ENCODE measurements around the gene RBFOX2. TPM values are rescaled to one million over a fixed set of nuclear protein-coding genes. Genes with fewer than 3 reads are reported as not detected.

Gene RBFOX2
- total RNA-seq, 2 donors from 2014 or later = 81.8 to 86.0 TPM

DNA sequence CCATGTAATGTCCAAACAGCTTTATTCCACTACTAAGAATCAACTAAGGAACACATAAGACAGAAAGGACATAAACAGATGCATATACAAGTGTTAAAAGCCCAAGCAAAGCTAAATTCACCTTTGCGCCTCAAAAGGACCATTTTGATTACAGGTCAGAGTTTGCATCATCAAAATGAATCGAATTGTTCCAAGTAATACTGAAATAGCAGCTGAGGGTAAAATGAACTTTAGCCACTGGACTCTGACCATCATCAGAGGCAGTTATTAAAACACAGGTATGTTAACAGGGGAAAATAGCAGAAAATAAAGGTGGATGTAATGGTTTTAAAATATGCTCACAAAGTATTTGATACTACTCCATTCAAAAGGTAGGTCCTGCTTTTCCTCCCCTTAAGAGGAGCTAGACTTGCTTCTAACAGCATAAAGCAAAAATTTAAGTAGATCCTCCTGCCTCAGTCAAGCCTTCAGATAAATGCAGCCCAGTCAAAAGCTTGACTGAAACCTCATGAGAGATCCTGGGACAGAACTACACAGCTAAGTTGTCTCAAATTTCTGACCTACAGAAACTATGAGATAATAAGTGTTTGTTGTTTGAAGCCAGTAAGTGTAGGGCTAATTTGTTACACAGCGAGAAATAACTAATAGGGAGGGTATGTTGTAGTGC is 35.4 kb downstream of the RBFOX2 start:
- no peak overlapping the region for H3K27ac ChIP-seq
- no peak for DNase-seq (ENCODE audit: low spot score)

DNA sequence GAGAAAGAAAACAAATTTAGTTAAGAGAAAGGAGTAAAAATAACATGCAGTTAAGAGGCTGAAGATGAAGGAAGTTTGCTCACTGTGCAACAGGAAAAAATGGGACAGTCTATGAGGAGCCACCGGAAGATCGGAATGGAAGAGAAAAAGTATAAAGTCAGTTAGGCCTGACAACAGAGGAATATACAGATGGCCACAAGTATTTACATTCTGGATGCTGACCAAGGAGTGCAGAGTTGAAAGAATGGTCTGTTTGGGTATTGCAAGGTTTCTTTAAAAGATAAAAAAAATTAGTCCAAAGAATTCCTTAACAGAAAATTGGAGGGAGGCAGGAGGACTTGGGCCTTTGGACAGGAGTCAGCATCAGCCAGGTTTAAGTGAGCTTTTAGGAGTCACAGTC is 37.5 kb downstream of the RBFOX2 start:
- H3K36me3 ChIP-seq = no peaks in the 10 kb centered on the region
- TF ChIP-seq, protein P1, sequence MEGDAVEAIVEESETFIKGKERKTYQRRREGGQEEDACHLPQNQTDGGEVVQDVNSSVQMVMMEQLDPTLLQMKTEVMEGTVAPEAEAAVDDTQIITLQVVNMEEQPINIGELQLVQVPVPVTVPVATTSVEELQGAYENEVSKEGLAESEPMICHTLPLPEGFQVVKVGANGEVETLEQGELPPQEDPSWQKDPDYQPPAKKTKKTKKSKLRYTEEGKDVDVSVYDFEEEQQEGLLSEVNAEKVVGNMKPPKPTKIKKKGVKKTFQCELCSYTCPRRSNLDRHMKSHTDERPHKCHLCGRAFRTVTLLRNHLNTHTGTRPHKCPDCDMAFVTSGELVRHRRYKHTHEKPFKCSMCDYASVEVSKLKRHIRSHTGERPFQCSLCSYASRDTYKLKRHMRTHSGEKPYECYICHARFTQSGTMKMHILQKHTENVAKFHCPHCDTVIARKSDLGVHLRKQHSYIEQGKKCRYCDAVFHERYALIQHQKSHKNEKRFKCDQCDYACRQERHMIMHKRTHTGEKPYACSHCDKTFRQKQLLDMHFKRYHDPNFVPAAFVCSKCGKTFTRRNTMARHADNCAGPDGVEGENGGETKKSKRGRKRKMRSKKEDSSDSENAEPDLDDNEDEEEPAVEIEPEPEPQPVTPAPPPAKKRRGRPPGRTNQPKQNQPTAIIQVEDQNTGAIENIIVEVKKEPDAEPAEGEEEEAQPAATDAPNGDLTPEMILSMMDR (IDR thresholded peaks at IDR 0.05) = no peak
- H3K4me3 ChIP-seq = no peak overlapping the region
- peaks cover 0 to 22% of the 10 kb centered on the region in 2 donors for H3K4me1 ChIP-seq
- H3K27me3 ChIP-seq = no peaks in the 10 kb centered on the region
- H3K27ac ChIP-seq = no peak overlapping the region
- DNase-seq (ENCODE audit: low spot score) = no peak
- H3K9me3 ChIP-seq = no peaks in the 10 kb centered on the region

More for the DNA sequence above, 35.4 kb downstream of the RBFOX2 start:
- Histone ChIP-seq H3K27me3 (no peaks in the 10 kb centered on the region), H3K4me3 (no peak overlapping the region), H3K36me3 (no peaks in the 10 kb centered on the region), H3K9me3 (no peaks in the 10 kb centered on the region), H3K4me1 (peaks cover 0 to 25% of the 10 kb centered on the region in 2 donors)
- TF ChIP-seq, protein P1 (IDR thresholded peaks at IDR 0.05) = no peak

DNA sequence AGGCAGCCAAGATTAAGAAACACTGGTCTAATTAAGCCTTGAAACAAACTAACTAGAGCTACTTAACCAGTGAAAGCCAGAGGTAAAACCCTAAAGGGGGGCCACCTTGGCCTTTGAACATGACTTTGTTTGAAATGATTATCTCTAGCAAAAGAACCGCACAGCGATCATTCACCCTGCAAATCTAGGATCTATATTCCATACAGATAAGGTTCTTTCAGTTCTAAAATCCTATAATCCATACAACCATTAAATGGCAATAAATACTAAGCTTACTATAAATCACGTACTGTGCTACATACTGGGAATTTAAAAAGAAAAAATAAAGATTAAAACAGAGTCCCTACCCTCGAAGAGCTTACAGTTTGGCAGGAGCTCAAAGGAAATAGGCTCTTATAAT is 40.6 kb downstream of the RBFOX2 start:
- TF ChIP-seq, protein P1 (IDR thresholded peaks at IDR 0.05) = no peak
- no peak overlapping the region for H3K4me3 ChIP-seq
- peaks cover 0 to 24% of the 10 kb centered on the region in 2 donors for H3K4me1 ChIP-seq
- no peak overlapping the region for H3K27ac ChIP-seq
- no peaks in the 10 kb centered on the region for H3K9me3 ChIP-seq
- no peaks in the 10 kb centered on the region for H3K27me3 ChIP-seq
- DNase-seq (ENCODE audit: low spot score) = no peak
- H3K36me3 ChIP-seq = no peaks in the 10 kb centered on the region

DNA sequence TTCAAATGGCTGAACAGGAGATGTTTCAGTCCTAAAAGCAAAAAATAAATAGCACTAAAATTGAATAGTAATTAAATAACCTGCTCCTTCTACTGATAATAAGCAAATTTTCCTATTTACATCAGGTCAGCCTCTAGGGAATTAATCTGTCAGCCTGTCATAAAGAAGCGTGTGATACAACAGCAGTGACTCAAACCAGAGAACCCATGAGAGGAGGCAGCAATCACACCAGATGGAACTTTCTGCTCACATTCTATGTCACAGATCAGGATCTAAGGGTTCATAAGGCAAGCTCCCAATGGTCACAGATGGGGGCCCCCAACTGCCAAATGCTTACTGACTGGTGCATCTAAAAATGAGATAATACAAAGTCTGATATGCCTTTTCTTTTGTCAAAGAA is 41.1 kb downstream of the RBFOX2 start:
- Histone ChIP-seq H3K4me1 (peaks cover 0 to 24% of the 10 kb centered on the region in 2 donors), H3K9me3 (no peaks in the 10 kb centered on the region), H3K27me3 (no peaks in the 10 kb centered on the region), H3K36me3 (no peaks in the 10 kb centered on the region), H3K27ac (no peak overlapping the region), H3K4me3 (no peak overlapping the region)
- TF ChIP-seq, protein P1 (IDR thresholded peaks at IDR 0.05) = no peak
- no peak for DNase-seq (ENCODE audit: low spot score)

DNA sequence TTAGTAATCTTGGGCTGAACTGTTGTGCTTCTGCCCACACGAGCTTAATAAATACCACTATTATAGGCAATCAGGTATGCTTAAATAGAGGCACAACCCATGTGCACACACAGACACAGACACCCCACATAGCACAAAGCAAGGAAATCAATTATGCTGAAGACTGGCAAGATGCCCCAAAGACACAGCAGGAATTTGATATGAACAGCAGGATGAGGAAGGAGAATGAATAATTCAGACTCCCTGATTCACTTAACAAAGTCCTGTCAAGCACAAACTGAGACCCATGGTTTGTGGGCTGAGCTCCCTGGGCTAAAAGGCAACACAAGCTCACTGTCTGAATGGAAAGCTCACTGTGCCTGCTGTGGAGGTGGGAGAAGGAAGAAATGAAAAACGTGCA is 42.5 kb downstream of the RBFOX2 start:
- peaks cover 0 to 24% of the 10 kb centered on the region in 2 donors for H3K4me1 ChIP-seq
- H3K9me3 ChIP-seq = no peaks in the 10 kb centered on the region
- H3K27me3 ChIP-seq = no peaks in the 10 kb centered on the region
- H3K27ac ChIP-seq = no peak overlapping the region
- no peaks in the 10 kb centered on the region for H3K36me3 ChIP-seq
- TF ChIP-seq, protein P1 (IDR thresholded peaks at IDR 0.05) = no peak
- H3K4me3 ChIP-seq = no peak overlapping the region
- DNase-seq (ENCODE audit: low spot score) = no peak

DNA sequence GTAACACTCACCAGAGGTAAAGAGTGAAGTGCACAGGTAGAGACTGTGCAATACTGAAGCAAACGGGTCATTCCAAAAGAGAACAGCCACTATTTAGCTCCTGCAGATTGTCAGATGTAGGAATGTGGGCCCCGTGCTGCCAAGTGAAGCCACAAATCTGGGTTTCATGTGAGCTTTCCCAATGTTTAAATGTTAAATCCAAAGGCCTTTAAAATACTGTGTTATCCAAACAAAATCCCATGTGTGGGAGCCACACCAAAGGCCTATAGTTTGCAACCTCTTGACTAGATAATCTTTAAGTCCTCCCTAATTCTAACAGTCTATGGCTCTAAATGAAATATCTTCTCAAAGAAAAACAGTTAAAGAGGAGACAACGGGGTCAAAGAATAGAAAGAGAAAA is 43.3 kb downstream of the RBFOX2 start:
- no peak for DNase-seq (ENCODE audit: low spot score)
- H3K4me3 ChIP-seq = no peak overlapping the region
- TF ChIP-seq, protein P1 (IDR thresholded peaks at IDR 0.05) = no peak
- no peaks in the 10 kb centered on the region for H3K27me3 ChIP-seq
- no peaks in the 10 kb centered on the region for H3K9me3 ChIP-seq
- no peaks in the 10 kb centered on the region for H3K36me3 ChIP-seq
- H3K4me1 ChIP-seq = peaks cover 0 to 24% of the 10 kb centered on the region in 2 donors
- H3K27ac ChIP-seq = no peak overlapping the region

Data from right atrium auricular region (tissue), 2 donors.